Stimulated activated CD8-positive, alpha-beta memory T cell treated with anti-CD3 and anti-CD28 coated beads, Interleukin-15, amount 100 ng/mL, for 1 hour (primary cell): ENCODE results near the gene CACNA2D3.

Experiments used
- DNase-seq: peaks from one replicate; pipeline ENCODE4 v3.0.0-alpha.2; 2020; ENCODE audit warnings: low read depth

The CACNA2D3 gene

DNA sequence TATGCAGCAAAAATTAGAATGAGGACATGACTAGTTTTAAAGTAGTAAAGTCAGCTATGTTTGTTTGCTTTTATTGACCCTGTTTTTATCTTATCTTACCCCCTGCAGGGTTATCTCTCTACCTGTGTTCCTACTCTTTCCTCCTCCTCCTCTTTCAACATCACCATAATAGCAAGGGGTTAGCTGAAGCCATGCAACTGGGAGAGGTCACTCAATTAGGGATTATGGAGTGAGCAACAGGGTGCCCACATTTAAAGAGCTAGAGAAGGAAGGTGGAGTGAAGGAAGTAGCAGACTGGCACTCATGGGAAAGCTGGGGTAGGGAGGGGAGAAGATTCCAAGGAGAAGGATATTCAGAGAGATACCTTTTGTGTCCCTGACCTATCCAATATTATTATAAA is 679.6 kb downstream of the CACNA2D3 start:
- DNase-seq = no peak

DNA sequence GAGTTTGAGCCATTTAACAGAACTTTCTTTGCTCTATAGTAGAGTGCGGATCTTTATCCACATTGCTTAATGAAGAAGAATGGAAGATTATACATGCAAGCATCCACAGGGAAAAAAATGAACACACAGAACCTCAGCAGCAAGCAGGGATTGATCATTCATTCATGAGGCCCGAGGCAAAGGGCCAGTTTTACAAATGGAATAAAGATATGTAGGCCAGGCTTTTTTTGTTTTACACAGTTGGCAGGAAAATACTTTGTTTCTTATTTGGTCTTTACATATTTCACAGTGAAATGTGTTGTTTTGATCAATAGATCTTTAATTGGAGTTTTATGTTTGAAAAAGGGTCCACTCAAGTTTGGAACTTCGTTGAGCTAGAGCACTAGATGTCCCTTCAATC is 688.0 kb downstream of the CACNA2D3 start:
- no peak for DNase-seq

DNA sequence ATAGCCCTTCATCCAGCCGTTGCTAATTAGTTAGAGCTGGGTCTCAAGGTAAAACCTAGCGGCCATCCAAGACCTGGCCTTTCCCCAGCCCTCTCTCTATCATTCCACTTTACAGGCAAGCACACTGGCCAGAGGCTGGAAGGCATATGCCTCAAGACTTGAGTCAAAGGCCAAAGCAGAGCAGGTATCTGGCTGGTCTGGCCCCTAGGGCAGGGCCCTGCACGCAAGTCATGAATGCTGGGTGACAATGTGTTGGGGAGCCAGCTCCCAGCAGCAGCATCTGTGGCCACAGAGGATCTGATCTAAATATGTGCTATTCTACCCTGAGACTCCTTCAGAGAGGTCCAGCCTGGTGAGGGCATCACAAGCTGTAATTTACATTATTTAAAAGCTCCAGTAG is 691.9 kb downstream of the CACNA2D3 start:
- DNase-seq = no peak

DNA sequence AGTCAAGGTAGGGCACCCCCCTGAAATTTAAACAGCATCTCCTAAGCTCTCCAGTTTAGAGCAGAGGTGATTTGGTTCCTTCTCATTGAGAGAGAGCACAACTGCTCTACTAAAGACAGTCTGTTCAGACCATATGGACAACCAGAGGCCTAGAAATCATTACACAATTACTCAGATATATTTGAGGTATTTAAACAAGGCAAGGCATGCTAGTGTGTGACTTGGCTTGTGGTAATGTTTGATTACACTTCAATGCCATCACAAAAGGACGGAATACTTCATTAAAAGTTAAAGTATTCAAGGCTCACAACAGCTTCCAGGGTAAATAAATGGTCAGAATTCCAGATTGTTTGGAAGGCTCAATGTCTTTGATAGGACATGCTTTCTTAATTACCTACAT is 695.3 kb downstream of the CACNA2D3 start:
- DNase-seq = no peak

DNA sequence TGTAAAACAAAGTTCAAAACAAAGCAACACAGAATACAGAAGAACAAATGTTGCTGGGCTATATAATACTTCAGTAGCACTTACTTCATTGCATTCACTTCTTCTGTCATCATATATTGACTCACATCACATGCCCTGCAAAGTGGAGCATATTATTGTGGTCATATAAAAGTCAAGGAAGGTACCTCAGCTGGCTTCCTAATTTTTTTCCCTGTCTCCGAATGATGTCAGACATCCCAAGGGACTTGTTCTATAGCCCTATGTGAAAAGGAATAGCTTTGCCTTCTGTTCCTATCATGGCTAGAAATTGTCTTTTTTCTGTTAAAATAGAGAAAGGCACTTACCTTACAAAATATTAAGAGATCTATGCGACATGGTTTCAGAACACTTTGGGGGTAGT is 696.1 kb downstream of the CACNA2D3 start:
- no peak for DNase-seq

DNA sequence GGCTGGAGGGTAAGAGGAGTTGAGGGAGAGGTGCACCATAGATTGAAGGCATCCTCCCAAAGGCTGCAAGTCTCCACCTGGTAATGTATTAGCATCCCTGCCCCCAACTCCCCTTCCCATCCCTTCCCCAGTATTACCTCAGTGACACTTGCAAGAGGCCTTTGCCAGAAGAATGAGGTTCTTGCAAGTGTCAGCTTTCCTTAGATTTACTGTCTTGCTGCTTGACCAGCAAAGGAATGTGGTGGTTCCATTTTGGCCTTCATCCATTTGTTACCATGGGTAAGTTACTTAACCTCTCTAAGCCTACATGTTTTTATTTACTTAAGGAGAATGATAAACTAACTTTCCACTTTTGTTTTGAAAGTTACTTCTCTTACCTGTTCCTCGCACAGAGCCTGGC is 696.6 kb downstream of the CACNA2D3 start:
- no peak for DNase-seq

DNA sequence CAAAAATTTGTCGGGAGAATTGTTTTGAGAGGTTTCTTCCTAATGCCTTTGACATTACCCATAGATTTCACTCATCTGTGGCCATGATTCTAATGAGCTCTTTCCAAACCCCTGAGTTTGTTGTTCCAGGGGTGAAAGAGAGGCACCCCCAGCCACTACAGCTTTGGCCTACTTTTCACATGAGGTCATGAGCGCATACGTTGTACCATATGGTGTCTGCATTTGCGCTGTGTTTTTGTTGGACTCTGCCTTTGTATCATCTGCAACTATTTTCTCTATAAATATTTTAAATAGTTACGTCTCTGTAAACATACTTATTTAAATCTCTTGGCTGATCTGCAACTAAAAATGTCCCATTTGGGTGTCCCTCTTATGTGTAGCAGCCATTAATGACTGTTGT is 697.6 kb downstream of the CACNA2D3 start:
- DNase-seq = no peak

DNA sequence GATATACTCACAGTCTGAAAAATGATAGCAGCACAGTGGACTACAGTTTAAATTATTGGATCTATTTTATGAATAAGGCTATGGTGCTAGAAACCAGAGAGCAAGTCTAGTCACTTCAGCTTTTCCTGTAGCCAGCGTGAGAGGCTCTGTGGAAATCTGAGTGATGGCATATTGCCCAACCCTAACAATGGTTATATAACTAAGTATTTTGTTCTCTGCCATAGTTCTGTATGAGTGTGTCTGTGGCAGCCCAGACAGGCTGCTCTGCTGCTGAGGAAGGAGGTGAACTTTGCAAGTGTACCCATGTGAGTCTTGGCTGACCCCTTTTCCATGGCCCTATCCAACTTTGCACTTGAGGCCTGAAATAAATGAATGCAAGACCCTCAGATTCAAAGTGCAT is 699.9 kb downstream of the CACNA2D3 start:
- DNase-seq = no peak

DNA sequence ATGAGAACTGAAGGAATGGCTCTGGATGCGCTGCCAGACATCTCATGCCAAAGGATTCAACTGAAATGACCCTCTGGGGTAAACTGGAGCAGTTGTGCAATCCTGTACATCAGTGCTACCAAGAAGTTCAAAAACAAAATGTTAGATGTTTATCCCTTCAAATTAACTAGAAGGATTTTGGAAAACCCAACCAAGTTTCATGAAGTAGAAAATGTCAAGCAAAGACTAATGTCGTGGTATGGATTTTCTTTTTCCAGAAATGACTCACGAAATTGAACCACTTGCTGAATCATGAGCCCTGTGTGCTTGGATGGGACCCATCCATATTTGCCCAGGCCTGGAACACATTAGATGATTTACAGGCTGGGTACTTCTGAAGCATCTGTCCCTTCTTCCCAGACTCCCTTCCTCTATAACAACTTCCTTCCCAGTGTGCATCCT is 703.9 kb downstream of the CACNA2D3 start:
- no peak for DNase-seq

DNA sequence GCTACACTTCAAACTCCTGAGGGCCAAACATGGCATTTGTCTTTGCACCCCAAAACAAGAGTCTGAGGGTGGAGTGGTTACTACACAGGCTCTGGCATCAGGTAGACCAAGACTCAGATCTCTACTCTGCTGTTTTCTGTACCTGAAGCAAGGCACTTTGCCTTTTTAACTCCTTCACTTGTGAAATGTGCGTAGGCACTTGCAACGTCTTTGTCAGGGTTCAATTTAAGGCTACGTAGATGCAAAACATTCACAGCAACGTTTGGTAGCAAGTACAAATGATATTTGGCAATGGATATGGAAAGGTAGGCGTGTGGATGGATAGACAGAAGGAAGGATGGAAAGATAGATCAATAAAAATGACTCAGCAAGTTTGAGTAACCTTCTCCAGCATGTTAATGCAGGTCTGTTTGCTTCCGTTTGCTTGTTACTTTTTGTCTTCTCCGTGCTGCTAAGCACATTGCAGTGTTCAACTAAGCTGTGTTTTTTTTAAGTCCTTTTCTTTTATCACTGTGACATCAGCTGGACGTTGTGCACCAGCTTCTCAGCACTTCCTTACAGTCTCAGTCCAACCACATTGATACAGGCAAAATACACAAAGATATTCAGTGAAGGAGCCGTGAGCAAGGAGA is 704.8 kb downstream of the CACNA2D3 start:
- no peak for DNase-seq

DNA sequence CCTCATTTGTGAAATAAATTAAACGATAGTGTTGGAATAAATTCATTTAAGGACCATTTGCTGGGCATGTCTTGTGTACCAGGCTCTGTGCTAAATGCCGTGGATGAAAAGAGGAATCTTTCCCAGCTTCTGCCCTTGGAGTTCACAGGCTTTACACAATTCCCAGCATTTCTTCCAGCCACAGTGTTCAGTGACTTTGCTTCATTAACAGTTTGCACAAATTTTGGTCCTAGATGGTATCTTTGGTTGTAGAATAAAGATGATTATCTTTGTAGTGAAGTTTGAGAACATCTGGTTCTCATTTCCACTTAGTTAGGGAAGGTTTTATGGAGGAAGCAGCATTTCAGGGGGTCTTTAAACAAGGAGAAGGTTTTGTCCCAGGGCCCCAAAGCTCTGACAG is 705.4 kb downstream of the CACNA2D3 start:
- no peak for DNase-seq

DNA sequence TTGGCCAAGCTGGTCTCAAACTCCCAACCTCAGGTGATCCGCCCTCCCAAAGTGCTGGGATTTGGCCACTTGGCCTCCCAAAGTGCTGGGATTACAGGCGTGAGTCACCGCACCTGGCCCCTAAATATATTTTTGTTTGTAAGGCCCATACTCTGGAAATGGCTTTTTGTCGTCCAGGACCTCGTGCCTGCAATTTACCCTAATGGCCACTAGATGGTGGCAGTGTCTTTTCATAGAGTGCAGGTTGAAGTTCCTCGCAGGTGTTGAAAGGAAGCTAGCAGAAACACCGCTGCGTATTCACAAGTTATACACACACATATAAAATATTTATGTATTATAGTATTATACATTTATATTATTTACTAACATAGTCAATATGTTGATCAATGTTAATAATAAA is 708.3 kb downstream of the CACNA2D3 start:
- no peak for DNase-seq

DNA sequence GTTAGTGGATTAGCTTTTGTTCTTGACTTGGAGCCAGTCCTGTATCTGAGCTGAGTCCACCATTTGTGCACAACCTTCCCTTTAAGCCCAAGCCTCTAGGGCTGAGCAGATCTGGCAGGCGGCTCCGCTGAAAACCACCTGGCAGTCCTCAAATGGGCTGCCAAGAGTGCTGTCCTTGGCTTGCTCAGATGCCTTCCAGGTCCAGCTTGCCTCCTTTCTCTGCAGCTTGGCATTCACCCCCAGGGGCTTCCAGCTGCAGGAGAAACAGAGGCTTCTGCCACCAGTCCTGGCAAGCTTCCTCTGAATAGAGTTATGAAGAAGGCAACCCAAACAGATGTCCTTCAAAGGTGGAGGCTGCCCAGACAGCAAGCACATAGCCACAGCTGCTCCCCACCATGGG is 708.8 kb downstream of the CACNA2D3 start:
- no peak for DNase-seq

DNA sequence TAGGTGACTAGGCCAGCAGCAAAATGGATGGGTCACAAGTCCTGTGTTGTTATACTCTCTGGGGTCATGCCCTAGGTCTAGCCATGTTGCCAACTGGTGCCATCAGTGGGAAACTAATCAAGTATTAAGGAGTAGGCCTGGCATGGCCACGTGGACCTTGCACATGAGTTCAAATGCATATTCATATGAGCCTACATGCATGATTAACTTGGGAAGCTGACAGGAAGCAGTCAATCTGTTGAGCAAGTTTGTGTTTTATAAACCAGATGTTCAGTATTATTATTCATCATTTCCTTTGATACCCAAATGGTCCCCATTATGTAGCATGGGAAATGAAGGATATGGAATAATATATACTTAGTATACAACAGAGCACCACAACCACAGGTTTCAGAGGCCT is 710.5 kb downstream of the CACNA2D3 start:
- DNase-seq = no peak

DNA sequence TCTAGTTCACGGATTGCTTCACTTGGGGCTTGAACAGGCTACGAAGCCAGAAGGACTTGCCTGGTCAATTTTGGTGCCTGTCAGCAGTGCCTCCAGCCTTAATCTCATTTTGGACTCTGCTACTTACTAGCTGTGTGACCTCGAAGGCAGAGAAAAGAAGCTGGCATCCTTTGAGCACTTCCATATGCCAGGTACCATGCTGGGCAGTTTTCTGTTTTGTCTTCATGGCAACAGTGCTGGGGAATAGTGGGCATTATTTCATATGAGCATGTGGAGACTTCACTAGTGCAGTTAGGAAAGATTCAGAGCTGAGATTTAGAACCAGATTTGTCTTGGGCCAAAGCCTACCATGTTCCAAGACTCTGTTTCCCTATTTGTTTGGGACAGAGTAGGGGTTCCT is 713.3 kb downstream of the CACNA2D3 start:
- DNase-seq = no peak

DNA sequence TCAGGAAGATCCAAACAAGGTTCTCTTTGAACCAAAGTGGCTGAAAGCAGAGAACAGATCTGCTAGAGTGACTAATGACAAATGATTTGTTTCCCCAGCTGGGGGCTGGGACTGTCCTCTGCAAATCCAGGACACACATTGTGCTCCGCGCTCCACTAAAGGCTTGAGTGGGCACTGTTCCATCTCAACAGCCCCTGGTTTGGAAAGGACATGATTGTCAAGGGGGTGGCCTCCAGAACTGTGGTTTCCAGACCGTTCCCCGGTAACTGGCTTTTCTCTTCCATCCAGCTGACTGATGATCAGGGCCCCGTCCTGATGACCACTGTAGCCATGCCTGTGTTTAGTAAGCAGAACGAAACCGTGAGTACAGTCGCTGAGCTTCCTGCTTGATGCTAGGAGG is 714.5 kb downstream of the CACNA2D3 start:
- DNase-seq = no peak

DNA sequence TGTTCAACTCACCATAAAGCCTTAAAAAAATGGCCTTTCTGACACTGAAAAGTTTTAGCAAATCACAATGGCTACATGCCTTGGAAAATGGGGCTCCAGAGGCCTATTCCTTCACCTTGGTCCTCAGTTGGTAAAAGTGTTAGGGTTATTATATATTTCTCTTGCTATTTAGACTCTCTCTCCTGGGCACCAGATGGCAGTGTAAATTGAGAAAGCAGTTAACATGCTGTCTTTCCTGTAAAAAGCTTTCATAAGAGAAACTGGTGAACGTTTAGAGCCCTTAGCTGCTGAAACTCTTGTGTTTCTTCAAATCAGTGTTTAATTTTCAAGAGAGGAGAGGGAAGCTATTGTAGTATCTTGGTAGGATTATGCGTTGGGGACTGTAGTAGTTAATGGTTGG is 715.6 kb downstream of the CACNA2D3 start:
- no peak for DNase-seq

DNA sequence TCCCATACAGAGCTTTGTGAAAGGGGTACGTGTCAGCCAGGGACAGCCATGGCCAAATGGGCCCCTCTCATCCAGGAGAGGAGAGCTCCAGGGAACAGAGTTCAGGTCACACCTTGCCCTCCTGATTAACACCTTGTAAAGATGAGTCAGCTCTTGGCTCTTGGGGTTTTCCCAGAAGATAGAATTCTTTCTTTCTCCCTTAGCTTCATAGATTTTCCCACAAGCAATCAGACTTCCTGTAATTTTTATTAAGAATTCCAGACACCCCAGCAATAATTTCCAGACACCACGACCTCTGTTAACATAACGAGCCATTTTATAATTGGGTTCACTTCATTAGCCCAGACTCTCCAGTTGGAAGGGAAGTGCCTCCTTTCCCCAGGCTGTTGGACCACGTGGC is 719.1 kb downstream of the CACNA2D3 start:
- no peak for DNase-seq

DNA sequence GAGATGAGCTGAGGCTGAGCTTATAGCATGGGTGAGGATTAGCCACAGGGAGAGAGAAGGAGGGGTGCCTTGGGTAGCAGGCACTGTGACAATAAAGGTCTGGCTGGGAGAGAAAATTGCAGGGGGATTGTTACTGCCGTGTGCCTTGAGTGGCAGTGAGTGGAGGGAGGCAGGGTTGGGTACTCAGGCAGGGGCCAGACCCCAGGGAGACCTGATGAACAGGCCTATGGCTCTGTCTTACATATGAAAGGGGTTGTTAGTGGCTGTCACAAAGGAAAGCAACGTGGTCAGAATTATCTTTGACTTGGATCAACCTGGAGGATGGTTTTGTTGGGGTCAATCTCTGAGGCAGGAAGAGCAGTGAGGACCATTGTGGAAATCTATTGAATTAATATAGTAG is 721.0 kb downstream of the CACNA2D3 start:
- no peak for DNase-seq

DNA sequence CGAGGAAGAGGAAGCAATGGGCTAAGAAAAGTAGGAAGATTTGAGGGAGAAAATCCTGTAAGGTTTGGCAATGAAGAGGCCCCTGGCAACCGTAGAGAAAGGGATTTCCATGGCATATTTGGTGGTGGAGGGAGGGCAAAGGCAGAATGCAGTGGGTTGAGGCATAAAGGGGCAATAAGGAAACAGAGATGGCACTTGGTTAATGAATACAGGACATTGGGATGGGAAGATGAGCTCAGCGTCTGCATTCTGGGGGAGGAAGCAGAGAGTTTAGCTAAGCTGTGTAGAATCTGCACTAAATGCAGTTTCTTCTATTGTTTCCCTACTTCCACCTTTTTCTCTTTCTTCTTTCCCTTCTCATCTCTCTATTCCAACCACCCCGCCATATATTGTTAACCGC is 721.9 kb downstream of the CACNA2D3 start:
- no peak for DNase-seq

DNA sequence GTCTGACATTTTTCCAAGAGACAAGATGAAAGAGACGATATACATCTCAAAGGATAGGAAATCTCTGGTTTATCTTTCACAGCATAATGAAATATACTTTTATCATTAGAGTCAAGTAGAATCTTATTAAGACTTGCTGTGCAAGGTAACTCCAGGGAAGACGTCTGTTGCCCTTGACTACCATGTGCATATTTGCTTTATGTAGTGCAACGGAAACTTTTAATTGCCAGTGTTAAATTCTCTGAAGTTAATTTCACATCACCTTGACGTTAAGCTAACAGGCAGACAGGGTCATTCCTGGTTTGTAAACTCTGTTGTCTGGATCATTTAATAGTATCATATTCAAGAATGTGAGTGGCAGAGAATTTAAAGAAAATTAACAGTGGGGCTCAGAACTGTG is 722.7 kb downstream of the CACNA2D3 start:
- DNase-seq = no peak

DNA sequence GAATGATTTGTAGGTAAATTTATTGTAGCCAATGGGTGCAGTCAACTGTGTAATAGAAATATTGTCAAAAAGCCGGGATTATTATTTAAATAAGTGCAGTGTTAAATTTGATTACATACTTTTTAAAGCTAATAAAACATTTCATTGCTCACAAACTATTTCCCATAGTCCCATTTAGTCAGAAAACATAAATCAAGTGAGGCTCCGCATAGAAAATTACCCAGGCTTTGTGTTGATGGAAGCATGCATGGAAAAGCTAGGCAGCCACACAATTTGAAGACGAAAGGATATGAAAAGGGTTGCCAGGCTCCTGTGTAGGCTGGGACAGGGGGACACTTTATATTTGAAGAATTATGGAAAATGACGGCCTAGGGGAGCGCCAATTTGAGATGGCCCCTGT is 723.2 kb downstream of the CACNA2D3 start:
- no peak for DNase-seq

DNA sequence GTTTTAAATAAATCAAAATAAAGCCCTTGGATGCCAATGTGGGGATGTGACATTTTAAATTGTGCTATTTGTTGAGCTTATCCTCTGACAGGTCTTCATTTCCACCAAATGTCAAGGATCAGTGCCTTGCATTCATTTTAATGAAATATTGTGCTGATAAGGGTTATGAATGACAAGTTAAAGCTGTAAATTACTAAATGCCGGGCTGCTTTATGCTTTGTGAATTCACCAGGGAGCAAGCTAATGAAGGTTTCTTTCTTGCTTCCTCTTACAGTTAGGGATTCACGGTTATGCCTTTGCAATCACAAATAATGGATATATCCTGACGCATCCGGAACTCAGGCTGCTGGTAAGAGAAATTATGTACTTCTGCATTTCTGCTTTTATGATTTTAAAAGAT is 723.8 kb downstream of the CACNA2D3 start:
- no peak for DNase-seq

DNA sequence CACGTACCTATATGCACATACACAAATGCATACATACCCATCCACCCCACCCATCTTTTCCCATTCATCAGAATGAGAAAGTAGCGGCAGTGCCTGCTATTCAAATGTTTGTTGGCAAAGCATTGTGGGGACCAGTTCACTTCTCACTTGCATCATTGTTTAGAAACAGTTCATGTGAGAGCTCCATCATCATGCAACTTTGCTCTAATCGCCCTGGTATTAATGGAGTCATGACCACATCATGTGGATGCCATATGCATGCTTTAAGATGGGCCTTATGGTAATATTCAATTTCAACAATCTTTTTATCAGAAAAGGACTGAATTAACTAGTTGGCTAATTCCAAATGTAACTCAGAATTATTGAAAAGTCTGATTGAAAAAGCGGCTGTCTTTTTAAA is 725.0 kb downstream of the CACNA2D3 start:
- DNase-seq = no peak

DNA sequence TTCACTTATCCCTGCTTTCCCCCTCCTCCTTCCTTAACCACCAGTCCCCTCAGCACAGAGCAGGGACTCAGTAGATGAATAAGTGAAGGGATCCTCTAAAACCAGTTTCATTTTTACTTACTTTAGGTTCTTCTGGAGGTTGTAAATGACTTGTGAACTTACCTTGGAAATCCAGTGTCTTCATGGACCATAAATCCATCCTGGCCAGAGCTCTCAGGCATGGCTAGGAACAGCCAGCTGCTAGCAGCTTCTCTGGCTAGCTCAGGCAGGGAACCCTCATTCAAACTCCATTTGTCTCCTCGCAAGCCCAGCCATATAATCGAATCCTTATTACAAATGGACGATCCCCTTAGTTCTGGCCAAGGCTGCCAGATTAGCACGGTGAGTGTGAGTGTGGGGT is 727.0 kb downstream of the CACNA2D3 start:
- DNase-seq = no peak
